A549 (cell line): ENCODE measurements around the gene CACNG3. TPM values are rescaled to one million over a fixed set of nuclear protein-coding genes. Genes with fewer than 3 reads are reported as not detected.

ENCODE experiments used
- ATAC-seq, 2 experiments: fragments of 200-7000 bp in 1 of 2; fragments of >200 bp in 1 of 2; cut with Nextera tagmentation in 1 of 2; cut with Tn5 transposase in 1 of 2; 3 replicates each; pipeline versions ENCODE4 v1.8.0 to v1.9.1; 2018 to 2020; ENCODE audit warnings: mild to moderate bottlenecking in 1 of 2, moderate library complexity in 1 of 2
- CTCF ChIA-PET: fragments of 300-600 bp; sonication (Branson Sonifier 250); formaldehyde crosslinking; extraction: SDS; loops from one replicate; lab custom pipeline; 2021; ENCODE audit warnings: antibody characterized with exemption, inconsistent platforms; lab: Yijun Ruan, JAX
- POLR2A ChIA-PET: fragments of 350-600 bp; formaldehyde crosslinking; extraction: SDS; loops from one replicate; lab custom pipeline; 2021; ENCODE audit warnings: antibody characterized with exemption, inconsistent platforms; lab: Yijun Ruan, JAX
- DNase-seq, 2 experiments: peaks; one replicate each; pipeline versions ENCODE4 v3.0.0 to v3.0.0-alpha.2; 2011 to 2016; ENCODE audit warnings: low read depth in 1 of 2, low spot score in 1 of 2
- FAIRE-seq: peaks from 2 replicates; lab custom pipeline; 2011; peaks lifted over from hg19 to GRCh38; lab: Jason Lieb, UNC
- H3K27ac ChIP-seq, 2 experiments: fragments of >200 bp; sonication (Bioruptor Twin); formaldehyde crosslinking; 3 replicates each; pipeline ENCODE4 v1.5.1; 2016 to 2017
- H3K4me1 ChIP-seq: fragments of >200 bp; sonication (Bioruptor Twin); formaldehyde crosslinking; 3 replicates; pipeline ENCODE4 v1.6.1; 2016
- H3K4me2 ChIP-seq: fragments of >200 bp; sonication (Bioruptor Twin); formaldehyde crosslinking; 3 replicates; pipeline ENCODE4 v1.6.1; 2016
- H3K4me3 ChIP-seq: fragments of >200 bp; sonication (Bioruptor Twin); formaldehyde crosslinking; 3 replicates; pipeline ENCODE4 v1.5.1; 2016
- H3K9me3 ChIP-seq: fragments of >200 bp; sonication (Bioruptor Twin); formaldehyde crosslinking; 3 replicates; pipeline ENCODE4 v1.6.1; 2016
- CBX2 ChIP-seq: fragments of 200-600 bp; sonication (generic); IDR thresholded peaks from 2 replicates; pipeline ENCODE4 v1.6.1; 2016; ENCODE audit warnings: low read depth, mild to moderate bottlenecking, borderline replicate concordance
- CBX8 ChIP-seq: fragments of 200-600 bp; sonication (generic); IDR thresholded peaks from 2 replicates; pipeline ENCODE4 v1.6.1; 2016
- FOSB ChIP-seq: fragments of 250-450 bp; sonication (Bioruptor Pico); IDR thresholded peaks from 2 replicates; pipeline ENCODE4 v1.5.0; 2020; ENCODE audit warnings: mild to moderate bottlenecking, moderate library complexity
- FOSL2 ChIP-seq, 2 experiments: fragments of 450-650 bp in 1 of 2; fragments of >200 bp in 1 of 2; sonication (Bioruptor Twin) in 1 of 2; formaldehyde crosslinking; IDR thresholded peaks; 2 replicates each; pipeline versions ENCODE4 v1.5.0 to v1.6.1; 2016 to 2020; ENCODE audit warnings: mild to moderate bottlenecking in 1 of 2, moderate library complexity in 1 of 2
- GATA3 ChIP-seq: IDR thresholded peaks from 2 replicates; pipeline ENCODE4 v1.6.1; 2012; ENCODE audit warnings: borderline replicate concordance
- HEYL ChIP-seq: fragments of 250-450 bp; sonication (Bioruptor Pico); IDR thresholded peaks from 2 replicates; pipeline ENCODE4 v1.8.0; 2021; ENCODE audit warnings: mild to moderate bottlenecking, moderate library complexity
- HOXB13 ChIP-seq: fragments of 250-450 bp; sonication (Bioruptor Pico); IDR thresholded peaks from 2 replicates; pipeline ENCODE4 v1.5.0; 2020; ENCODE audit warnings: low read depth, mild to moderate bottlenecking, moderate library complexity
- HOXB5 ChIP-seq: fragments of 250-450 bp; sonication (Bioruptor Pico); IDR thresholded peaks from 2 replicates; pipeline ENCODE4 v1.5.0; 2020; ENCODE audit warnings: mild to moderate bottlenecking, moderate library complexity
- JUN ChIP-seq, 2 experiments: fragments of >200 bp; sonication (Bioruptor Twin); formaldehyde crosslinking; IDR thresholded peaks; 2 replicates in 1 of 2; 3 replicates in 1 of 2; pipeline ENCODE4 v1.6.1; 2016 to 2017
- MYC ChIP-seq: IDR thresholded peaks from 2 replicates; pipeline ENCODE4 v1.6.1; 2012; ENCODE audit warnings: mild to moderate bottlenecking, inconsistent platforms, low read length, improper control_type of control experiment, borderline replicate concordance
- NPAS2 ChIP-seq: fragments of 250-450 bp; sonication (Bioruptor Pico); IDR thresholded peaks from 2 replicates; pipeline ENCODE4 v1.8.0; 2022; ENCODE audit warnings: mild to moderate bottlenecking, moderate library complexity, borderline replicate concordance
- PHF8 ChIP-seq: fragments of 200-600 bp; sonication (generic); IDR thresholded peaks from 2 replicates; pipeline ENCODE4 v1.6.1; 2016; ENCODE audit warnings: low read depth, mild to moderate bottlenecking, antibody characterized with exemption, moderate library complexity, borderline replicate concordance
- POLR2AphosphoS2 ChIP-seq: conservative IDR thresholded peaks from 2 replicates; pipeline ENCODE4 v1.6.1; 2012; ENCODE audit warnings: low read length, improper control_type of control experiment, inconsistent platforms
- RAD21 ChIP-seq, 2 experiments: fragments of >200 bp in 1 of 2; sonication (Bioruptor Twin) in 1 of 2; formaldehyde crosslinking in 1 of 2; IDR thresholded peaks in 1 of 2; conservative IDR thresholded peaks in 1 of 2; 2 replicates in 1 of 2; 3 replicates in 1 of 2; pipeline ENCODE4 v1.6.1; 2012 to 2018; ENCODE audit warnings: inconsistent platforms in 1 of 2
- RARB ChIP-seq: fragments of 250-450 bp; sonication (Bioruptor Pico); IDR thresholded peaks from 2 replicates; pipeline ENCODE4 v1.8.0; 2021; ENCODE audit warnings: mild to moderate bottlenecking, moderate library complexity
- RFX5 ChIP-seq: fragments of 450-650 bp; IDR thresholded peaks from 2 replicates; pipeline ENCODE4 v1.7.1; 2014; ENCODE audit warnings: antibody characterized with exemption, mild to moderate bottlenecking, moderate library complexity
- SMC3 ChIP-seq: fragments of >200 bp; sonication (Bioruptor Twin); formaldehyde crosslinking; IDR thresholded peaks from 3 replicates; pipeline ENCODE4 v1.6.1; 2018; ENCODE audit warnings: inconsistent platforms
- ZC3H11A ChIP-seq: fragments of 450-650 bp; IDR thresholded peaks from 2 replicates; pipeline ENCODE4 v1.6.1; 2014; ENCODE audit warnings: antibody characterized with exemption, mild to moderate bottlenecking
- ZFP36 ChIP-seq: fragments of 450-650 bp; IDR thresholded peaks from 2 replicates; pipeline ENCODE4 v1.6.1; 2014; ENCODE audit warnings: borderline replicate concordance; ENCODE audit not compliant: partially characterized antibody
- ZSCAN20 ChIP-seq: fragments of 250-450 bp; sonication (Bioruptor Pico); IDR thresholded peaks from 2 replicates; pipeline ENCODE4 v1.8.0; 2022; ENCODE audit warnings: mild to moderate bottlenecking, moderate library complexity
- WGBS: methylation state at CpG from one replicate; pipeline ENCODE4 v1.1.6; 2017; ENCODE audit errors: missing lambda C conversion rate; 5-methylcytosine and 5-hydroxymethylcytosine counted together
- polyA plus RNA-seq, 4 experiments: library from polyadenylated mRNA; depleted of rRNA in 3 of 4; stranded (reverse); fragments of >200 nt; fragmentation: RNase III in 1 of 4; extraction: RNeasy Plus Mini Kit Qiagen cat#74134 plus additional on column Dnase treatment in 1 of 4; gene quantifications; 2 replicates in 3 of 4; 3 replicates in 1 of 4; pipeline ENCODE4 v1.2.3, GENCODE V29; 2011 to 2017
- TF ChIP-seq, protein P1 (sequence below): fragments of 250-450 bp; sonication (Bioruptor Pico); IDR thresholded peaks from 2 replicates; pipeline ENCODE4 v1.5.0; 2020; ENCODE audit warnings: low read depth, mild to moderate bottlenecking, moderate library complexity

The CACNG3 gene
- polyA plus RNA-seq, 2 of the 4 experiments (the other 2 are of a cell fraction): not detected

DNA sequence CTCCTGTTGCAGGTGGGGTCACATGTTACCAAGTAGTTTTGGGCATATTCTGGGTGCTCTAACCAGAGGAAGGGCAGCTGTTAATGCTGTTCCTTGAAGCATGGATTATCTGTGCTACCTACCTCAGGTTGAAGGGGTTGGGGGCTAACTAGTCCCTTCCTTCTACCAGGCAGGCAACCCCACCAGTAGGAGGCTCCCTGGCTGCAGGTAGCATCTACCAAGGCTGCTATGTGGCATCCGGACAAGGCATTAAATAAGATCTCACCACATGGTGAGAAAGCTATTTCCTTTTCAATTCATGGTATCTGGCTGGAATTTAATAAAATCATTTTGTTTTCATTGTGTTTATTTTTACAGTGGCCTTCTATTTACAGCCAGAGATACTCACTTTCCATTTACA, 62.5 kb downstream of the CACNG3 start:
- H3K4me3 ChIP-seq: no peak overlapping the region
- H3K4me2 ChIP-seq: no peak overlapping the region
- H3K27ac ChIP-seq: no peak overlapping the region
- WGBS: 26% methylated on average over 1 of the region's 1 CpG
- FAIRE-seq (no peak), DNase-seq (no peak), ATAC-seq (no peak)
- H3K4me1 ChIP-seq: no peaks in the 10 kb centered on the region
- TF ChIP-seq JUN (IDR thresholded peaks at IDR 0.05) (no peak), RAD21 (conservative IDR thresholded peaks at IDR 0.05 in 1 of 2, IDR thresholded peaks at IDR 0.05 in 1 of 2) (peak in 1 of 2 experiments; percentile 10; a peak in 1 of 5 replicates)
- ChIA-PET CTCF (no interaction called here), POLR2A (no interaction called here)
- H3K9me3 ChIP-seq: no peaks in the 10 kb centered on the region

DNA sequence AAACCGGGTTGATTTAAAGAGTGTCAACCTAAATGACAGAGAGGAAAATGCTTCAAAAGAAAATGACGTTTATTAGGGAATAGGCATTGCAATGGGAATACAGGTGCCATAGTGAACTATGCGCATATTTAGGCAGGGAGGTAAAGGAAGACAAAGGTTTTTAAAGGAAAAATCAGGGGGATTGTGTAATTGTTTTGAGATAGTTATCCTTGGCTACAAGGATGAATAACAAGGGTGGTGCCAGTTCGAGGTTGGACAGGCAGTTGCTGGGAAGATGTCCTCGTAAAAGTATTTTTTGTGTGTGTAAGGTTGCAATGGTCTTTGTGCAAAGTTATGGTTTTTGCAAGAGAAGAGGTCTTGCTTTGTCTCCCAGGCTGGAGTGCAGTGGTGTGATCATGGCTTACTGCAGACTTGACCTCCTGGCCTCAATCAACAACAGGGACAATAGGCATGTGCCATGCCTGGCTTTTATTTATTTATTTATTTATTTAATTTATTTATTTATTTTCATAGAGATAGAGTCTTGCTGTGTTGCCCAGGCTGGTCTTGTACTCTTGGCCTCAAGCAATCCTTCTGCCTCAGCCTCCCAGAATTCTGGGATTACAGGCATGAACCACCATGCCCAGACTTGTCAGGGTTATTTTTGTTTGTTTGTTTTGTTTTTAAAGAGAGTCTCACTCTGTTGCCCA, 63.1 kb downstream of the CACNG3 start:
- WGBS: 22% methylated on average over 5 of the region's 5 CpGs
- Histone ChIP-seq H3K27ac (no peak overlapping the region), H3K9me3 (no peaks in the 10 kb centered on the region), H3K4me1 (no peaks in the 10 kb centered on the region), H3K4me2 (no peak overlapping the region), H3K4me3 (no peak overlapping the region)
- TF ChIP-seq GATA3 (no peak), ZC3H11A (peak; percentile 49)
- FAIRE-seq (no peak), ATAC-seq (no peak), DNase-seq (no peak)
- ChIA-PET CTCF (no interaction called here), POLR2A (no interaction called here)

DNA sequence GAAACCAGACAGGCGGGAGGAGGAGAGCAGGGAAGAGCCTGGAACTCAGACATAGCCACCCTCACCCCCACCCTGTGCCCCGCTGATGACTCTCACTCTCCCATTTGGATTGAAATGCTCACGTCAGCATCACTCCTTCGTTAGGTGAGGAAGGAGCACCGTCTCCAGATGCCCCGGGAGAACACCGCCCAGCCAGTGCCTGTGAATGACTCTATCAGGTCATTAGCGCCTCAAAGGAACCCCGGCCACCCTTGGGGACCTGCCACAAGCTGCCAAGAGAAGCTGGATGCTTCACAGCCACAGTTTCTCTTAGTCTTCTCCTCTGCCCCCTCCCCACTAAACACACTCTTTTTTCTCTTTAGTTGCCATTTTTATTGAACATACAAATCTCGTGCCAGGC, 66.0 kb downstream of the CACNG3 start:
- TF ChIP-seq SMC3: no peak
- TF ChIP-seq FOSL2 (IDR thresholded peaks at IDR 0.05): no peak
- no peak for TF ChIP-seq FOSL2 (CRISPR knock-in tag; IDR thresholded peaks at IDR 0.05)
- TF ChIP-seq RARB (CRISPR knock-in tag): no peak
- no peak for TF ChIP-seq POLR2AphosphoS2
- no peak for TF ChIP-seq CBX8
- no peak for TF ChIP-seq HOXB5
- no peak for TF ChIP-seq ZFP36
- TF ChIP-seq, protein P1, sequence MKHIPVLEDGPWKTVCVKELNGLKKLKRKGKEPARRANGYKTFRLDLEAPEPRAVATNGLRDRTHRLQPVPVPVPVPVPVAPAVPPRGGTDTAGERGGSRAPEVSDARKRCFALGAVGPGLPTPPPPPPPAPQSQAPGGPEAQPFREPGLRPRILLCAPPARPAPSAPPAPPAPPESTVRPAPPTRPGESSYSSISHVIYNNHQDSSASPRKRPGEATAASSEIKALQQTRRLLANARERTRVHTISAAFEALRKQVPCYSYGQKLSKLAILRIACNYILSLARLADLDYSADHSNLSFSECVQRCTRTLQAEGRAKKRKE (CRISPR knock-in tag): no peak
- TF ChIP-seq ZSCAN20 (CRISPR knock-in tag): no peak
- TF ChIP-seq FOSB (CRISPR knock-in tag): no peak
- no peak for TF ChIP-seq RFX5
- TF ChIP-seq HOXB13 (CRISPR knock-in tag): no peak
- TF ChIP-seq PHF8: no peak
- TF ChIP-seq HEYL (CRISPR knock-in tag): no peak
- TF ChIP-seq MYC: no peak
- TF ChIP-seq CBX2: no peak
- TF ChIP-seq NPAS2 (CRISPR knock-in tag): no peak

More for the DNA sequence above, 66.0 kb downstream of the CACNG3 start:
- Histone ChIP-seq H3K4me1 (no peaks in the 10 kb centered on the region), H3K27ac (no peak overlapping the region), H3K4me3 (no peak overlapping the region), H3K4me2 (no peak overlapping the region), H3K9me3 (no peaks in the 10 kb centered on the region)
- ATAC-seq (no peak), FAIRE-seq (no peak), DNase-seq (no peak)
- ChIA-PET CTCF (interaction anchor here (0.6 to 1.1 kb wide), 2 partner anchors 12 to 183 kb away, joined by 3 to 4 read pairs; no protein-coding TSS in a partner anchor), POLR2A (no interaction called here)
- 10% methylated on average over 10 of the region's 10 CpGs for WGBS
